ENCODE measurements around the gene LILRB3.

DNA sequence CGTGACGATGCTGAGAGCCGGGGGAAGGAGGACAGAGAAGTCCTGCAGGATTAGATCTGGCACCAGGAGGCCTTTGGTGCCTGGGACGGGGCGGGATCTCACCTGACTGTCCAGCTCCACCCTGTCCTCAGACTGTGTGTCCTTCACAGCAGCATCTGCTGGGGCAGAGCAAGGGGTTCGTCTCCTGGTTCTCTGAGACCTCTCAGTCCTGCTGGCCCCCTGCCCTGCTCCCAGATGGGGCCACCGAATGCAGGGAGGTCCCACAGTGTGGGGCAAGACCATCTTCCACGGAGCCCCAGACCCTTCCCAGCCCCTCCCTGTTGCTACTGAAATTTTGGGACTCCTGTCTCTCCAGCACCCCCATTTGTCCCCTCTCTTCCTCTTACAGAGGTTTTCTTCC lies 4.5 kb downstream of the LILRB3 start:
- TF ChIP-seq POLR2AphosphoS5 (IDR thresholded peaks at IDR 0.05; ENCODE audit: borderline replicate concordance, low read depth, low read length) = no peak
- no peak for TF ChIP-seq EZH2 (IDR thresholded peaks at IDR 0.05)
- TF ChIP-seq FOXP2 (optimal IDR thresholded peaks at IDR 0.05; ENCODE audit: control extremely low read depth, extremely low read length, insufficient read depth) = no peak
